GM18861 (cell line): ENCODE data around the gene TMEM179B.
A peak's percentile ranks its signal among the peaks of the same experiment; 100 is the strongest.

Experiments used
- ATAC-seq: cut with Tn5 transposase; IDR thresholded peaks from one replicate; pipeline ENCODE4 v1.9.1; 2021; ENCODE audit not compliant: unreplicated experiment

The TMEM179B gene

DNA sequence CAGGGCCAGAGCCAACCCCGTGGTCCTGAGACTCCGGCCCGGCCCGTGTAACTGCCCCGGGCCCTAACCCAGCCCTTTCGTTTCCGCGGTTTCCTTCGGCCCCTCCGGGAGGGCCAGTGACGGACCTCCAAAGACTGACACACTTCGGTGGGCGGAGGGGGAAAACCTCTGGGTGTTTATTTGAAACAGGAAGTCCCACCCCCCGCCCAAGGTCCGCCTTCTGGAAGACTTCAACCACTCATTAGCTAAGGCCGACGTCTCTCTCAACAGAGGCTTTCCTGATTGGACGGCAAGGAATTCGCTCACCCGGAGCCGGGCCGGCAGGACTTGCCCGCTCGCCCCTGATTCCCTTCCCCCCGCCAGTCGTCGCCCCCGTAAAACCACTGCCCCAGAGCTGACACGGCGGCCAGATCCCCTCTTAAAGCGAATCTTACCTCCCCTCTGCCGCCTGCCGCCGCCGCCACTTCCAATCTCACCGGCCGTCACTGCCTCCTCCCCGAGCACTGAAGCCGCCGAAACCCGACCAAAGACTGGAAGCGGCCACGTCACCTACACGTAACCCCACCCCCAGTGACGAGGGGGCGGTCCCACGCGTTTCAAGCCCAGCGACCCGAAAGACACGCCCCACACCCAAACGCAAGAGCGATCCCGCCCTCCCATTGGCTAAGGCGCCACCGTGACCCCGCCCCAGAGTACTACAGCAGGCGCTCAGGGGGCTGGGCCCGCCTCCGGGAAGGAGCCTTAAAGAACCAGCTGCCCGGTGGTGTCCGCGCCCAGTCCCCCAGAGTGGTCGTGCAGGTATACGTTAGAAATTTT is 44.5 kb downstream of the TMEM179B start, which contains the start of gene STX5:
TSS of gene STX5 (minus strand) at position 532 of the 816 bp plus-strand sequence. CDS start 808 bp downstream, outside the sequence.
- ATAC-seq = peak; percentile 67

DNA sequence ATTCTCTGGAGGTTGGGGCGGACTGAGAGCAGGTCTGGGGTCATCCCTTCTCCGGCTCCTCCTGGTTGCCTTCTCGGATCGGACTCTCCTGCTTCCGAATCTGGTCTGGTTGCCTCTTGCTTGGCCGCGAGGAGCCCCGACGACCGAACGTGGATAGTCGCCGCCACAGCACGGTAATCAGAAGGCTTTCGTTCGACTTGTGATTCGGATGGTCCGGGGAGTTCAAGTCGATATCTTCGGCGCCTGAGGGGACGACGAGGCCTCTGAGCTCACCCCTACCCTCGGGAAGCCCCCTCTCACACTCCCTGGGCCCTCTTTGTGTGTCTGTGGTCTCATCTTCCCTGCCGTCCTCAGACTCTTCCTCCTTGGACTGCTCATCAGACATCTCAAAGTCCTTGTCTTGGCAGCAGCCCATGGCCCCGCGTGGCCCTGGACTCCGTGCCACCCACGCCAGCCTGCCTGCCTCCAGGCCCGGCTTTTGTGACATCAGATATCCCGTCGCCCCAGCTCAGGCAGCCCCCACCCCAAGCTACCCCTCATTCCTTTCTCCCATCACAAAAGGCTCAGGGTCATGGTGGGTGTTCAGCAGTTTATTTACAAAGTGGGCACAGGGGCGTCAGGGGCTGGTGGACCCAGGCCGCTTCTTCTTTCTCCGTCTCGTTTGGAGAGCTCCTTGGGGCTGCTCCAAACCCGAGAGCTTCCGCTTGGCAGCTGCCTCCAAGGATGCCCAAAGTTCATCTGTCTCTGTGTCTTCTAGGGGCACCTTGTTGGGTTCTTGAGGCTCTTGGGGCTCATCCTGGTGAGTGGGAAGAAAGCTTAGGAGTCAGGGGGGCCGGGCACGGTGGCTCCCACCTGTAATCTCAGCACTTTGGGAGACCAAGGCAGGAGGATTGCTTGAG is 45.4 kb downstream of the TMEM179B start, which contains the start of gene TEX54:
TSS of gene TEX54 (minus strand) at position 506 of the 899 bp plus-strand sequence.
- ATAC-seq = no peak

DNA sequence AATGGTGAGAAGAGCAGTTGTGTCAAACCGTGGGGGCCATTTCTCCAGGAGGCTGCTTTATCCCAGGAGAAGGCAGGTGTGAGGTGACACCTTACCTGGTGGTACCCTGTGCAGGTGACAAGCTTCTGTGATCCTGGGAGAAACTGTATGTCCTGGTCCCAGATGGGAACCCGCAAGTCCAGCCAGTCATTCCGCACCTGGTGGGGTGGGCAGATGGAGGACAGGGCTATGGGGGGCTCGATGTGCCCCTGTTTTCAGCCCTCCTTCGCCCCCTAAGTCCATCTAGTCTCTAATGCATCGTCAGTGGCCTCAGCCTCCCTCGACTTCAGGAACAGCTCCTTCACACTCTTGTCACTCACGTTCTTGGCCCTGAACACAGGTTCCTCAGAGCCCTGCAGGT is 48.1 kb downstream of the TMEM179B start:
- no peak for ATAC-seq

DNA sequence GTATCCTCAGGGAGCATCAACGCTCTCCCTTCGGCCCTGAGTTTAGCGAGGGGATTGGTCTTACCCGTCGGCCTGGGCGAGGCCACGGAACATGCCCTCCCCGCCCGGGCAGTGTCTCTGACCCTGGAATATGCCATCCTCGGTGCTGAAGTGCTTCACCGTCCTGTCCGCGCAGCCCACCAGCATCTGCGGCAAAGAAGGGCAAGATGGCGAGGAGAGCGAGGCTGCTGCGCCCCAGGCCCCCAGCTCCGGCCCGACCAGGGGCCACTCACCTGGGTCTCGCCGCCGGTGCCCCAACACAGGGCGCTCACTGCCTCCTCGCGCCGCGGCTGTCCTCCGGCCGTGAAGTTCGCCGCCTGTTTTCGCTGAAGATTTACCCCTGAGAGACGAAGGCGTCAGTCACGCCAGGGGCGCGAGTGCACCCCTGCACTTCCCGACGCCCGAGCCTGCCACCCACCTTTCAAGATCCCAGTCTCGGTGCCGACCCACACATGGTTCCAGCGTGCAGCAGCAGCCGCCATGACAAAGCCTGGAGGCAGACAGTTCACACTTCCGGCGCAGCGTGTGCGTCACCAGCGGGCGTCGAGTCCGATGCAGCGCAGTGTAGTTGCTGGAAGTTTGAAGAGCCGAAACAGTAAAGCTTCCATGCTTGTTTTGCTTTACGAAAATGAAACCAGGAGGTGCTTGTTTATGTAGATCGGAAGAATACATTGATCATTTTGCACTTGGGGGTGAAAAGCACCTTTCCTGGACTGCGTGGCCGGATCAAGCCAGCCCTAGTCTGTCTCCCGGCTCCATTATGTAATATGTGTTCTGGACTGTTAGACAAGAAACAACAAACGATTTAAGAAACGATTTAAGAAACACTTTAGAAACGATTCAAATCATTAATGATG is 52.1 kb downstream of the TMEM179B start, which contains the start of gene WDR74:
TSS of gene WDR74 (minus strand) at position 541 of the 896 bp plus-strand sequence. CDS start at position 521, 20 bp downstream.
- peak; percentile 43 for ATAC-seq
